ENCODE data around the gene CDC42EP5.

Gene CDC42EP5

DNA sequence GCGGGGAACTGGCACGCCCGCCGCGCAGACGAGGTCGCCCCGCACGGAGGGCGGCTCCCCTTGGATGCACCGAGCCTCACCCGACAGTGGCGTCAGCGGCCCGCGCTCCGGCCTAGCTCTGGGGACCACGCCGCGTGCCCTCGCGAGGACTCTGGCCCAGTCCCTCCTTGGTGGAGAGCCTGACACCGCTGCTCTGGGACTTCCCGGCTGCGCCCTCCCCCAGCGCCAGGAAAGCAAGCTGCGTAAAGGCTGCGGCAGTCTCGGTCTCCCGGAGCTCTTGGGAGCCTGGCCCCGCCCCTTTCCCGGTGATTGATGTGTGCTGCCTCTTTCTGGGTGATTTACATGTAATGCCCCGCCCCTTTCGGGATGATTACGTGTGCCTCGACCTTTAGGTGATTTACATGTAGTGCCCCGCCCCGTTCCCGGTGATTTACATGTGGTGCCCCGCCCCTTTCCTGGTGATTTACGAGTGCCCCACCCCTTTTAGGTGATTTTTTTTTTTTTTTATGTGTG, 9.5 kb downstream of the CDC42EP5 start, which contains the start of gene LENG9:
LENG9 (minus strand) TSS at position 248 of the 513 bp plus-strand sequence. CDS start 252 bp downstream, outside the sequence.
- H3K9me3 ChIP-seq (ENCODE audit: low read length), result no peaks in the 10 kb centered on the region
- H3K4me3 ChIP-seq (ENCODE audit: low read length), result peak within 1 kb of the TSS; percentile 65
- H2AFZ ChIP-seq (ENCODE audit: low read depth, low read length), result peak within 1 kb of the TSS; percentile 73
- no peaks in the 10 kb centered on the region for H3K27me3 ChIP-seq (ENCODE audit: insufficient read depth, low read length)
- H3K4me1 ChIP-seq (ENCODE audit: insufficient read depth, low read length), result peaks cover 7% of the 10 kb centered on the region
- H3K36me3 ChIP-seq (ENCODE audit: insufficient read depth, low read length), result peaks cover 32% of the 10 kb centered on the region

DNA sequence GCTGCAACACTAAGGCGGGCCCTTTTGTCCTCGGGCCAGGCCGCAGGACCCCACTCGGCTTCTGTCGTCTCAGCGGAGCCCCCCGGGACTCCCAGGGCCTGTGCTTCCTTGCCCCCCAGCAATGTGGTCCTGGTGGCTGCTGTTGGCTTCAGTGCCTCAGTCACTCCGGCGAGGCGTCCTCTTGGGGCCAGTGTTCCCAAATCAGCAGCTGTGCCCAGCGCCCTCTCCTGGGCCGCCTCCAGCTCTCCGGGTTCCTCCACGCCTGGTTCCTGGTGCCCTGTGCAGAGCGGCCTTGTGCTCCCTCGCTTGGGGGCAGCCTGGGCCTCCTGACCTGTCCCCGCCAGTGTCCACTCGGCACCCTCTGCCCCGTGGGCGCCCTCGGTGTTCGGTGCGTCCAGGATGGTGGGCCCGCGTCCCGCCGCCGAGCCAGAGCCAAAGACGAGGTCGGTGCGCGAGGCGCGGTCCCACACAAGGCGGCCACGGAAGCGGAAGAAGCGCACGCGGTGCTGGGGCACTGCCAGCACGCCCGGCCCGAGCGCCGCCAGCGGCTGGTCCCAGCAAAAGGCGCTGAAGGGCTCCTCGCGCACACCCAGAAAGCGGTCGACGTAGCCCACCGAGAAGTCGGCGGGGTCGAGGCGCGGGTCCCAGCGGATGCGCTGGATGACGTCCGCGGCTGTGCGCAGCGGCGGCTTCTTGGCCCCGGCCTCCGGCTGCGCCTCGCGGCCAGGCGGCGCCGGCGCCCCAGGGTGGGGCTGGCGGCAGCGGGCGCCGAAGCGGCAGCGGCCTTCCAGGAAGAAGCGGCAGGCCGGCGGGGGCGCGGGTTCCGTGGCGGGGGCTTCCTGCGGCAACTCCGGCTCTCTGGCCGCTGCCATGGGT, 10.2 kb downstream of the CDC42EP5 start:
- Histone ChIP-seq H3K4me1 (ENCODE audit: insufficient read depth, low read length) (peaks cover 7% of the 10 kb centered on the region), H3K4me3 (ENCODE audit: low read length) (no peak overlapping the region), H3K36me3 (ENCODE audit: insufficient read depth, low read length) (peaks cover 39% of the 10 kb centered on the region), H2AFZ (ENCODE audit: low read depth, low read length) (no peak overlapping the region), H3K27me3 (ENCODE audit: insufficient read depth, low read length) (no peaks in the 10 kb centered on the region), H3K9me3 (ENCODE audit: low read length) (no peaks in the 10 kb centered on the region)

DNA sequence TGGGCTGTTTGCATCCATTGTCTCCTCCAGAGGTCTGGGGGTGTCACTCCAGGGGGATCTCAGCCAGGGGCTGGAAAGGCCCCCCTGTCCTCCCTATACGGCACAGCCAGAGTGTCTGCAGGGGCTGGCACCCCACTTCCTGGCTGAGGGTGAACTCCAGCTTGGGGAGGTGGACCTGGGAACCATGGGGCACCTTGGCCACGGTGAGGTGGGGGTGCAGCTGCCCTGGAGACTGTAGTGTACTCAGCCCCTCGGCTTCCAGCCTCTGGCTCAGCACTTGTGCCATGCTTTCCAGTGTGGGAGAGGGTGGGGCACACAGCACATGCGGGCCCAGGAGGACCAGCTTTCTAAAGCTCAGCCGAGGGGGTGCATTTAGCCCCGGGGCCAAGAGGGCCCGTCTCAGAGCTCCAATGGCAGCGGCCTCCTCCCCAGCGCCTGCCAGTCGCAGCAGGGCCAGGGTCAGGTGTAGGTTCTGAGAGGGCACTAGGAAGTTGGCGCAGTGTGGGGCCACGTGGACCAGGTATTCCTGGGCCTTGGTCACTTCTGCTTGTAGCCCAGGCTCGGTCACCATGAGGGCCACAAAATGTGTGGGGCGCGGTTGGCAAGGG, 10.9 kb downstream of the CDC42EP5 start:
- H3K36me3 ChIP-seq (ENCODE audit: insufficient read depth, low read length), result peaks cover 44% of the 10 kb centered on the region
- H3K4me1 ChIP-seq (ENCODE audit: insufficient read depth, low read length), result peaks cover 7% of the 10 kb centered on the region
- no peak overlapping the region for H2AFZ ChIP-seq (ENCODE audit: low read depth, low read length)
- no peak overlapping the region for H3K4me3 ChIP-seq (ENCODE audit: low read length)
- no peaks in the 10 kb centered on the region for H3K9me3 ChIP-seq (ENCODE audit: low read length)
- H3K27me3 ChIP-seq (ENCODE audit: insufficient read depth, low read length), result no peaks in the 10 kb centered on the region

DNA sequence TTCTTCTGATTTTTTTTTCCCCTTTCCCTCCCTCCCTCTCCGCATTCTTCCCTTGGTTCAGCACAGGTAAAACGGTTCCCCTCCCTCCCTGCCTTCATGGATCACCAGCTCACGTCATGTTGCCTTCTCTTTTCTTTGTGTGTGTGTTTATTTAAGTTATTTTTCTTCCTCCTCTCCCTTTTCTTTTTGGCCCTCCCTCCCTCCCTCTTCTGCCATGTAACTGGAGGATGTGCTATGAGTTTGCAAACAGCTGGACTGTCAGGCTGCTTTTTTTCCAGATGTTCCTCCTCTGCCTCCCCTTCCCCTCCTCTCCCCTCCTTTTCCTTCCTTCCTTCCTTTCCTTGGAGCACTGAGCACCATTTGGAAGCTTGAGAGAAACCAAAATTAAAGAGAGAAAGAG, 11.5 kb downstream of the CDC42EP5 start:
- H2AFZ ChIP-seq (ENCODE audit: low read depth, low read length), result no peak overlapping the region
- H3K36me3 ChIP-seq (ENCODE audit: insufficient read depth, low read length), result peaks cover 50% of the 10 kb centered on the region
- H3K27me3 ChIP-seq (ENCODE audit: insufficient read depth, low read length), result no peaks in the 10 kb centered on the region
- peaks cover 7% of the 10 kb centered on the region for H3K4me1 ChIP-seq (ENCODE audit: insufficient read depth, low read length)
- H3K9me3 ChIP-seq (ENCODE audit: low read length), result no peaks in the 10 kb centered on the region
- no peak overlapping the region for H3K4me3 ChIP-seq (ENCODE audit: low read length)

DNA sequence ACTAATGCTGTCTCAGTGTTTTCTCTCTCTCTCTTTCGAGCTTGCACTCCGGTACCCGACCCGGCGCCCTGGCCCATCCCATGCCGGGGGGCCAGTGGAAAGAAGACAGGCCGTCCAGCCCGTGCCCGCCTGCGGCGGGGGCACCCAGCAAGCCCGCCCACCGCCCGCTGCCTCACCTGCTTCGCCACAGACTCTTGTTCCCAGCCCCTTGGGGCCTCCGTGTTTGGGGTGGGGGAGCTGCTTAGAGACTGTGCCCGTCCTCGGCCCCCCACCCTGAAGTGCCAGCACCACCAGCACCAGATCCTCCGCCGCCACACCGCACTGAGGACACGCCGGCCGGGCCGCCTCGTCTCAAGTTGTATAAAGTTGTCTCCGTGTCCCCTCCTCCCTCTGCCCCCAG, 11.9 kb downstream of the CDC42EP5 start:
- Histone ChIP-seq H3K36me3 (ENCODE audit: insufficient read depth, low read length) (peaks cover 54% of the 10 kb centered on the region), H3K4me1 (ENCODE audit: insufficient read depth, low read length) (peaks cover 7% of the 10 kb centered on the region), H3K27me3 (ENCODE audit: insufficient read depth, low read length) (no peaks in the 10 kb centered on the region), H3K9me3 (ENCODE audit: low read length) (no peaks in the 10 kb centered on the region), H2AFZ (ENCODE audit: low read depth, low read length) (no peak overlapping the region), H3K4me3 (ENCODE audit: low read length) (no peak overlapping the region)

DNA sequence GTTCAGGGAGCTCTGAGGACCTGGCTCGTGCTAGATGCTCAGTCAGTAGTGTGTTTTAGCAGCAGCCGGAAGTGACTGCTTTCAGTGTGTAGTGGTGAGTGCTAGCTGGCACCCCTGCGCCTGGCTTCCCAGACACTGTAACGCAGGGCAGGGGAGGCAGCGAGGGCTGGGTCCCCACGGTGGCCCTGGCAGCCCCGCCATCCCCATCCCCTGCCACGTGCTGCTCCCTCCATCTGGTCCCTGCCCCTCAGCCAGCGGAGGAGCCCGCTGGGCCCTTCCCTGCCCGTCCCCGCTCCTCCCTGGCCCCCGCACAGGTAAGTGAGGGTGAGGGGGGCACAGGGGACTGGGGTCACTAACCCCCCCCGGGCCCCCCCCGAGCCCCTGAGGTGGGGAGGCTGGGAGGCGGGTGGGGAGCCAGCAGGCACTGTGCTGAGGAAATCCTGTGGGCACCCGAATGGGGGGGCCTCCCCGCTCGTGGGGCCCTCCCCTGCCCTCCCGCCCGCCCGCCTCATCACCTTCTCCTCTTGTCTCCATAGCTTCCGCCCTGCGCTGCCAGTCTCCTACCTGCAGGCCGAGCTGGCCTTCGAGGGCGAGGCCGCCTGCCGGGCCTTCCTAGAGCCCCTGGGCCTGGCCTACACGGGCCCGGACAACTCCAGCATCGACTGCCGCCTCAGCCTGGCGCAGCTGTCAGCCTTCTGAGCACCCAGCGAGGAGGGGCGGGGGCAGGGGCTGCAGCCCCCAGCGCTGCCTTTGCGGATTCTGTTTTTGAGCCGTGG, 12.7 kb downstream of the CDC42EP5 start:
- peaks cover 60% of the 10 kb centered on the region for H3K36me3 ChIP-seq (ENCODE audit: insufficient read depth, low read length)
- H2AFZ ChIP-seq (ENCODE audit: low read depth, low read length), result no peak overlapping the region
- H3K4me1 ChIP-seq (ENCODE audit: insufficient read depth, low read length), result peaks cover 7% of the 10 kb centered on the region
- no peaks in the 10 kb centered on the region for H3K27me3 ChIP-seq (ENCODE audit: insufficient read depth, low read length)
- no peak overlapping the region for H3K4me3 ChIP-seq (ENCODE audit: low read length)
- no peaks in the 10 kb centered on the region for H3K9me3 ChIP-seq (ENCODE audit: low read length)

DNA sequence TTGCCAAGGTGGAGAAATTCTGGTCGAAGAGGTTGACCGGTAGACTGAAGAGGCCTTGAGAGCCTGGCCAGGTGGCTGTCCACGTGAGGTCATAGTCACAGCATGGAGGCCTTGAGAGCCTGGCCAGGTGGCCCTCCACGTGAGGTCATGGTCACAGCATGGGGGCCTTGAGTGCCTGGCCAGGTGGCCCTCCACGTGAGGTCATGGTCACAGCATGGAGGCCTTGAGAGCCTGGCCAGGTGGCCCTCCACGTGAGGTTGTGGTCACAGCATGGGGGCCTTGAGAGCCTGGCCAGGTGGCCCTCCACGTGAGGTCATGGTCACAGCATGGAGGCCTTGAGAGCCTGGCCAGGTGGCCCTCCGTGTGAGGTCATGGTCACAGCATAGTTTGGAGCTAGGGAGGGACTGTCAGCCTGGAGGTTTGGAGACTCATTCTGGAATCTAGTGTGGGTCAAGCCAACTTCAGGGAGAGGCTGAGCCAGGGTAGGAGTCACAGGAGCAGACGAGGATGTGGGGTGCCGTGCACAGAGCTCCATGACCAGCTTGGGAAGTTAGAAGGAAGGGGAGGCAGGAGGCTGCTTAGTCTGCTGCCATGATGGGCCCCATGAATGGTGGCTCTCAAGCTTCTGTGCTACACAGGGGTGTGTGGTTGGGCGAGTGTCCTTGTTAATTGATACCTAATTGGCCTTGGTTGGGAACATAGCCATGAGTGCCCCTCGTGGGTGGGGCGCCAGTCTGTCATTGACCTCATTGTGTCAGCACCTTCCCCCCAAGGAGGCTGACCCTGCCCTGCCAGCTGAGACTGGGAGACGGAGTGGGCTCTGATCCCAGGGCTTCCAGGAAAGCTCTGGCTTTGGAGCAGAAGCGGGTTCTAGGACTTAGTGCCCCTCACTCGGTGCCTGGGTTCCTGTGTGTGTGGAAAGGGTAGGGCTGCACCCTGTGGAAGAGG, 13.5 kb downstream of the CDC42EP5 start:
- peaks cover 69% of the 10 kb centered on the region for H3K36me3 ChIP-seq (ENCODE audit: insufficient read depth, low read length)
- no peaks in the 10 kb centered on the region for H3K27me3 ChIP-seq (ENCODE audit: insufficient read depth, low read length)
- H2AFZ ChIP-seq (ENCODE audit: low read depth, low read length), result no peak overlapping the region
- no peak overlapping the region for H3K4me3 ChIP-seq (ENCODE audit: low read length)
- peaks cover 5% of the 10 kb centered on the region for H3K4me1 ChIP-seq (ENCODE audit: insufficient read depth, low read length)
- H3K9me3 ChIP-seq (ENCODE audit: low read length), result no peaks in the 10 kb centered on the region

DNA sequence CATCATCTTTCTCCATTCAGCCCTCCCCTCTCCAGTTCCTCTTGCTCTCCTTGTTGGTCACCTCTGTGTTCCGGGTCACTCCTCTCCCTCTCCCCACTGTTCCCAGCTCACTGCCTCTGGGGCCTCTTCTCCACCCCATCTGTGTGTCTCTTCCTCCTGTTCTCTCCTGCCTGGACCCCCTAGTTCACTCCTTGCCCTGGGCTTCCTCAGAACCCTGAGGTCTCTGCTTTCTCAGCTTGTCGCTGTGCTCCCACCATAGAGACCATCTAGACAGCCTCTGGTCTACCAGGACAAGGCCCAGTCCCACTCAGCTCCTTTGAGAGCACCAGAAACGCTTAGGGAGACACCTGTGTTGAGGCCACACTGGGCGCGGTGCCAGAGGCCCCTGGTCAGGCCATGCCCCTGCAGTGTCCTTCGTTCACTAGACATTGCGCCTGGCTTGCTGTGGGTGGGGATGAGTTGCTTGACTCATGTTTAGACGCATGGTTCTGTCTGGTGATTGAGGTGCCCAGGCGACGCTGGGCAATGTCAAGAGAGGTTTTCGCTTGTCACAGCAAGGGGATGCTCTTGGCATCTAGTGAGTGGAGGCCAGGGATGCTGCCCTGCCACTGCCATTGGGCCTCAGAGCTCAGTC, 14.3 kb downstream of the CDC42EP5 start:
- H3K4me1 ChIP-seq (ENCODE audit: insufficient read depth, low read length), result no peaks in the 10 kb centered on the region
- no peak overlapping the region for H3K4me3 ChIP-seq (ENCODE audit: low read length)
- no peak overlapping the region for H2AFZ ChIP-seq (ENCODE audit: low read depth, low read length)
- H3K27me3 ChIP-seq (ENCODE audit: insufficient read depth, low read length), result no peaks in the 10 kb centered on the region
- H3K9me3 ChIP-seq (ENCODE audit: low read length), result no peaks in the 10 kb centered on the region
- H3K36me3 ChIP-seq (ENCODE audit: insufficient read depth, low read length), result peaks cover 77% of the 10 kb centered on the region

DNA sequence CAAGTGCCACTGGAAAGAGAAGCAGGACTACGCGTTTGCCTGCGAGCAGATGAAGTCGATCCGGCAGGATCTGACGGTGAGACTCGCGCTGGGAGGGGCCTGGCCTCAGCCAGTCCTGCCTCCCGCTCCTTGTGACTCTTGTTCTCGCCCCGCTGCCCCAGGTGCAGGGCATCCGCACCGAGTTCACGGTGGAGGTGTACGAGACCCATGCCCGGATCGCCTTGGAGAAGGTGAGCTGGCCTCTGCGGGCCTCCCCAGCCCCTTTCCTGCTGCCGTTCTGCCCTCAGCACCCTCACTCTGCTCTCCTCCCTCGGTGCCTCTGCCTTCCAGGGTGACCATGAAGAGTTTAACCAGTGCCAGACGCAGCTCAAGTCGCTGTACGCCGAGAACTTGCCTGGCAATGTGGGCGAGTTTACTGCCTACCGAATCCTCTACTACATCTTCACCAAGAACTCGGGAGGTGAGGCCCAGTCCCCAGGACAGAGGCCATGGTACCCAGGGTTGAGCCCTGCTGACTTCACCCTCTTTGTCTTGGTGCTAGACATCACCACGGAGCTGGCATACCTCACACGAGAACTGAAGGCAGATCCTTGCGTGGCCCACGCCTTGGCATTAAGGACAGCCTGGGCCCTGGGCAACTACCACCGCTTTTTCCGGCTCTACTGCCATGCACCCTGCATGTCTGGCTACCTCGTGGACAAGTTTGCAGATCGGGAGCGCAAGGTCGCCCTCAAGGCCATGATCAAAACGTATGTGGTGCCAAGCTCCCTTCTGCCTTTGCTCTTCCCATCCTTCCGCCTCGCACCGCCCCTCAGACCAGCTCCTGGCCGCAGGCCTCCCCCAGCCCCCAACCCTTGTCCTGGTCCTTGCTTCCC, 15.1 kb downstream of the CDC42EP5 start:
- Histone ChIP-seq H3K4me1 (ENCODE audit: insufficient read depth, low read length) (no peaks in the 10 kb centered on the region), H2AFZ (ENCODE audit: low read depth, low read length) (no peak overlapping the region), H3K36me3 (ENCODE audit: insufficient read depth, low read length) (peaks cover 84% of the 10 kb centered on the region), H3K4me3 (ENCODE audit: low read length) (no peak overlapping the region), H3K9me3 (ENCODE audit: low read length) (no peaks in the 10 kb centered on the region), H3K27me3 (ENCODE audit: insufficient read depth, low read length) (no peaks in the 10 kb centered on the region)

DNA sequence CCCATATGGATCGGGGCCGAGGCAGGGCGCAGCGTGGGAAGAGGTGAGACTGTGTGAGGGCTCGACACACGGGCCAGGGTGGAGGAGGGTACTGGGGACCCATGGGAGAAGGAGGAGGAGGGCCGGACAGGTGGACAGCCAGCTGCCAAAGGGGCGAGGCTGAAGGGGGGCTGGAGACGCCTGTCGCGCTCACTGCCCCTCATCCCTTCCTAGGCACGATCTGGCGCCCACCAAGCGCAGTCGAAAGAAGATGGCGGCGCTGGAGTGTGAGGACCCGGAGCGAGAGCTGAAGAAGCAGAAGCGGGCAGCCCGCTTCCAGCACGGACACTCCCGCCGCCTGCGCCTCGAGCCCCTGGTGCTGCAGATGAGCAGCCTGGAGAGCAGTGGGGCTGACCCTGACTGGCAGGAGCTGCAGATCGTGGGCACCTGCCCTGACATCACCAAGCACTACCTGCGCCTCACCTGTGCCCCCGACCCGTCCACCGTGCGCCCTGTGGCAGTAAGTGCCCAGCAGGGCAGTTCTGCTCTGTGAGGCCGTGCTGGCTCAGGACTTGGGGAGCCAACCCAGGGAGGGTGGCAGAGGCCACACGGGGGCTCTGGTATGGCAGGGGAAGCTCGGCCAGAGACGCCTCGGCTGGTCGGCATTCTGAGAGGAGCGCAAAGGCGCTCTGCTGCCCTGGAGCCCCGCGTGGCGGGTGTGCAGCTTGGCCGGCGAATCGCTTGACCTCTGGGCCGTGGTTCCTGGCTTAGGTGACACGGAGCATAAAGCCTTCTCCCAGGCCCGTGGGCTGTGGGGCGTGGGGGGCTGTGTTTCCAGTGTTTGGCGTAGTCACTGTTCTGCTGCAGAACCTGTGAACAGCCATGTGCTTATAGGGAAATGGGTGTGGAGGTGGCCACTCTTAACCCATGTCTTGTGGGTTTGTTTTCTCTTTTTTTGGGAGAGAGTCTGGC, 16.4 kb downstream of the CDC42EP5 start:
- no peaks in the 10 kb centered on the region for H3K4me1 ChIP-seq (ENCODE audit: insufficient read depth, low read length)
- no peak overlapping the region for H3K4me3 ChIP-seq (ENCODE audit: low read length)
- no peaks in the 10 kb centered on the region for H3K9me3 ChIP-seq (ENCODE audit: low read length)
- no peak overlapping the region for H2AFZ ChIP-seq (ENCODE audit: low read depth, low read length)
- no peaks in the 10 kb centered on the region for H3K27me3 ChIP-seq (ENCODE audit: insufficient read depth, low read length)
- peaks cover 91% of the 10 kb centered on the region for H3K36me3 ChIP-seq (ENCODE audit: insufficient read depth, low read length)
